SK-N-SH treated with all-trans-retinoic acid at 6 μM for 48 hours (cell line): ENCODE results near the gene FTO.

Experiments
- ATAC-seq: fragments of 200-7000 bp; cut with Tn5 transposase; 3 replicates; pipeline ENCODE4 v1.9.1; 2020; ENCODE audit warnings: mild to moderate bottlenecking, moderate library complexity
- ARNTL ChIP-seq: fragments of 450-650 bp; formaldehyde crosslinking; IDR thresholded peaks from 2 replicates; pipeline ENCODE4 v1.5.0; 2020; ENCODE audit warnings: low read depth, mild to moderate bottlenecking, moderate library complexity, borderline replicate concordance
- BACH2 ChIP-seq: fragments of 250-450 bp; sonication (Bioruptor Pico); IDR thresholded peaks from 2 replicates; pipeline ENCODE4 v1.9.0; 2021; ENCODE audit warnings: mild to moderate bottlenecking, borderline replicate concordance
- CREB5 ChIP-seq: fragments of 250-450 bp; sonication (Bioruptor Pico); IDR thresholded peaks from 2 replicates; pipeline ENCODE4 v1.5.1; 2020; ENCODE audit warnings: low read depth, mild to moderate bottlenecking, moderate library complexity
- CSRNP3 ChIP-seq: fragments of 250-450 bp; sonication (Bioruptor Pico); IDR thresholded peaks from 2 replicates; pipeline ENCODE4 v1.5.1; 2021; ENCODE audit warnings: mild to moderate bottlenecking, moderate library complexity
- ESRRG ChIP-seq: fragments of 250-450 bp; sonication (Bioruptor Pico); IDR thresholded peaks from 2 replicates; pipeline ENCODE4 v1.6.1; 2021; ENCODE audit warnings: mild to moderate bottlenecking
- GLIS3 ChIP-seq: fragments of 250-450 bp; sonication (Bioruptor Pico); IDR thresholded peaks from 2 replicates; pipeline ENCODE4 v1.5.0; 2020; ENCODE audit warnings: mild to moderate bottlenecking, moderate library complexity
- ISL1 ChIP-seq: fragments of 250-450 bp; sonication (Bioruptor Pico); IDR thresholded peaks from 2 replicates; pipeline ENCODE4 v2.1.2; 2022; ENCODE audit warnings: mild to moderate bottlenecking, moderate library complexity
- PATZ1 ChIP-seq: fragments of 250-450 bp; sonication (Bioruptor Pico); IDR thresholded peaks from 2 replicates; pipeline ENCODE4 v1.8.0; 2020; ENCODE audit warnings: mild to moderate bottlenecking, moderate library complexity, borderline replicate concordance
- POU6F1 ChIP-seq: fragments of 250-450 bp; sonication (Bioruptor Pico); IDR thresholded peaks from 2 replicates; pipeline ENCODE4 v1.8.0; 2021; ENCODE audit warnings: low read depth, mild to moderate bottlenecking, moderate library complexity, borderline replicate concordance
- PPARA ChIP-seq: fragments of 250-450 bp; sonication (Bioruptor Pico); IDR thresholded peaks from 2 replicates; pipeline ENCODE4 v1.5.0; 2020; ENCODE audit warnings: mild to moderate bottlenecking, borderline replicate concordance
- RARB ChIP-seq: fragments of 250-450 bp; sonication (Bioruptor Pico); IDR thresholded peaks from 2 replicates; pipeline ENCODE4 v1.8.0; 2021; ENCODE audit warnings: mild to moderate bottlenecking, moderate library complexity
- SNAI2 ChIP-seq: fragments of 250-450 bp; sonication (Bioruptor Pico); IDR thresholded peaks from 2 replicates; pipeline ENCODE4 v1.5.0; 2020; ENCODE audit warnings: mild to moderate bottlenecking, moderate library complexity
- TCF4 ChIP-seq: fragments of 250-450 bp; sonication (Bioruptor Pico); IDR thresholded peaks from 2 replicates; pipeline ENCODE4 v1.8.0; 2021; ENCODE audit warnings: mild to moderate bottlenecking, moderate library complexity, borderline replicate concordance
- TOX ChIP-seq: fragments of 250-450 bp; sonication (Bioruptor Pico); IDR thresholded peaks from 2 replicates; pipeline ENCODE4 v1.8.0; 2021; ENCODE audit warnings: mild to moderate bottlenecking, moderate library complexity, borderline replicate concordance
- TSHZ2 ChIP-seq: fragments of 250-450 bp; sonication (Bioruptor Pico); IDR thresholded peaks from 2 replicates; pipeline ENCODE4 v1.5.0; 2020; ENCODE audit warnings: mild to moderate bottlenecking, moderate library complexity
- ZC3H10 ChIP-seq: fragments of 250-450 bp; sonication (Bioruptor Pico); IDR thresholded peaks from 2 replicates; pipeline ENCODE4 v1.5.1; 2021; ENCODE audit warnings: mild to moderate bottlenecking, moderate library complexity
- ZFP3 ChIP-seq: fragments of 250-450 bp; sonication (Bioruptor Pico); IDR thresholded peaks from 2 replicates; pipeline ENCODE4 v1.5.0; 2020; ENCODE audit warnings: mild to moderate bottlenecking, moderate library complexity
- ZFP30 ChIP-seq: fragments of 450-650 bp; formaldehyde crosslinking; IDR thresholded peaks from 2 replicates; pipeline ENCODE4 v1.5.0; 2022; ENCODE audit warnings: mild to moderate bottlenecking, moderate library complexity
- ZNF565 ChIP-seq: fragments of 450-650 bp; formaldehyde crosslinking; conservative IDR thresholded peaks from 2 replicates; pipeline ENCODE4 v1.5.0; 2020; ENCODE audit warnings: low read depth, mild to moderate bottlenecking, moderate library complexity
- ZNF8 ChIP-seq: fragments of 450-650 bp; formaldehyde crosslinking; IDR thresholded peaks from 2 replicates; pipeline ENCODE4 v1.5.0; 2020; ENCODE audit warnings: mild to moderate bottlenecking, moderate library complexity

Gene FTO

GRCh38 chr16:53780051-53780450 lies 76.1 kb downstream of the FTO start:
- ATAC-seq = no peak
- no peak for TF ChIP-seq CSRNP3
- no peak for TF ChIP-seq BACH2
- TF ChIP-seq ZFP3 (CRISPR knock-in tag) = no peak
- TF ChIP-seq ISL1 (CRISPR knock-in tag) = no peak
- TF ChIP-seq PATZ1 (CRISPR knock-in tag) = no peak

GRCh38 chr16:53781023-53781605 lies 77.2 kb downstream of the FTO start:
- TF ChIP-seq PATZ1 (CRISPR knock-in tag) = no peak
- TF ChIP-seq ZFP30 (CRISPR knock-in tag) = no peak
- no peak for TF ChIP-seq GLIS3 (CRISPR knock-in tag)
- no peak for TF ChIP-seq BACH2
- TF ChIP-seq PPARA (CRISPR knock-in tag) = no peak
- no peak for TF ChIP-seq RARB (CRISPR knock-in tag)
- TF ChIP-seq ZNF565 (CRISPR knock-in tag) = no peak
- no peak for TF ChIP-seq TCF4 (CRISPR knock-in tag)
- no peak for TF ChIP-seq CSRNP3
- TF ChIP-seq SNAI2 (CRISPR knock-in tag) = no peak
- TF ChIP-seq POU6F1 = no peak
- TF ChIP-seq CREB5 = no peak
- TF ChIP-seq TSHZ2 (CRISPR knock-in tag) = no peak
- no peak for TF ChIP-seq ARNTL (CRISPR knock-in tag)
- no peak for TF ChIP-seq ZNF8 (CRISPR knock-in tag)
- TF ChIP-seq ISL1 (CRISPR knock-in tag) = no peak
- no peak for TF ChIP-seq ESRRG (CRISPR knock-in tag)
- no peak for TF ChIP-seq TOX (CRISPR knock-in tag)
- no peak for TF ChIP-seq ZC3H10
- ATAC-seq = no peak
